HepG2 (cell line): Measurements from ENCODE around the gene GNG7. TPM values are rescaled to one million over a fixed set of nuclear protein-coding genes. Genes with fewer than 3 reads are reported as not detected.

Experiments used
- ATAC-seq: fragments of 200-7000 bp; cut with Tn5 transposase; 3 replicates; pipeline ENCODE4 v1.9.1; 2020; ENCODE audit warnings: mild to moderate bottlenecking, moderate library complexity
- BruUV-seq: library from RNA; stranded (reverse); fragments of 400-500 nt; replicated peaks from 2 replicates; lab custom pipeline; 2021; lab: Mats Ljungman, UMichigan
- CTCF ChIA-PET: fragments of 300-600 bp; formaldehyde crosslinking; extraction: SDS; loops from one replicate; lab custom pipeline; 2021; ENCODE audit warnings: low total read pairs, inconsistent platforms, low intra/inter-chr PET ratio; lab: Yijun Ruan, JAX
- POLR2A ChIA-PET: fragments of 350-600 bp; sonication (Branson Sonifier 250); formaldehyde crosslinking; loops from one replicate; lab custom pipeline; 2020; ENCODE audit warnings: antibody characterized with exemption, inconsistent platforms; lab: Yijun Ruan, JAX
- DNase-seq: peaks from one replicate; pipeline ENCODE4 v3.0.0-alpha.2; 2015; ENCODE audit warnings: low spot score
- FAIRE-seq: peaks from 3 replicates; lab custom pipeline; 2011; peaks lifted over from hg19 to GRCh38; lab: Jason Lieb, UNC
- H2AFZ ChIP-seq: one replicate; pipeline ENCODE4 v1.6.1; 2011; ENCODE audit warnings: low read length, inconsistent platforms
- H3K27ac ChIP-seq: fragments of 300-600 bp; 3 replicates; pipeline ENCODE4 v1.8.0; 2011; ENCODE audit warnings: mixed run types, mild to moderate bottlenecking, mixed read lengths, low read length, inconsistent platforms; ENCODE audit not compliant: insufficient read depth; ENCODE audit errors: extremely low read length
- H3K27me3 ChIP-seq, 2 experiments: fragments of 200-600 bp in 1 of 2; 2 replicates in 1 of 2; 3 replicates in 1 of 2; pipeline versions ENCODE4 v1.6.0 to v1.8.0; 2011; ENCODE audit warnings: low read length in 2 of 2, mild to moderate bottlenecking in 2 of 2, moderate library complexity in 2 of 2, inconsistent platforms in 1 of 2; ENCODE audit not compliant: insufficient read depth in 2 of 2, control insufficient read depth in 1 of 2
- H3K36me3 ChIP-seq, 2 experiments: fragments of 200-600 bp in 1 of 2; replicated peaks in 1 of 2; 2 replicates in 1 of 2; 3 replicates in 1 of 2; pipeline versions ENCODE4 v1.5.1 to v1.8.0; 2011; ENCODE audit warnings: low read length in 2 of 2, inconsistent platforms in 1 of 2; ENCODE audit not compliant: insufficient read depth in 2 of 2, control insufficient read depth in 1 of 2
- H3K4me1 ChIP-seq: 2 replicates; pipeline ENCODE4 v1.5.1; 2012; ENCODE audit warnings: low read length, inconsistent platforms; ENCODE audit not compliant: insufficient read depth
- H3K4me2 ChIP-seq: 2 replicates; pipeline ENCODE4 v1.6.0; 2011; ENCODE audit warnings: low read depth, low read length, inconsistent platforms
- H3K4me3 ChIP-seq, 3 experiments: fragments of 200-600 bp in 1 of 3; sonication (generic), shearing (Covaris generic) in 1 of 3; replicated peaks in 1 of 3; 2 replicates each; pipeline ENCODE4 v1.5.1; 2011 to 2016; ENCODE audit warnings: low read length in 3 of 3, inconsistent platforms in 2 of 3, low read depth in 2 of 3, mild to moderate bottlenecking in 2 of 3, control low read depth in 1 of 3, mixed read lengths in 1 of 3; ENCODE audit not compliant: insufficient read depth in 1 of 3
- H3K79me2 ChIP-seq: one replicate; pipeline ENCODE4 v1.6.1; 2011; ENCODE audit warnings: low read length, inconsistent platforms; ENCODE audit not compliant: insufficient read depth
- H3K9ac ChIP-seq: 2 replicates; pipeline ENCODE4 v1.6.0; 2011; ENCODE audit warnings: mild to moderate bottlenecking, low read depth, low read length, inconsistent platforms; ENCODE audit not compliant: insufficient read depth
- H3K9me3 ChIP-seq: 2 replicates; pipeline ENCODE4 v1.5.1; 2012; ENCODE audit warnings: mild to moderate bottlenecking, low read length
- H4K20me1 ChIP-seq: 2 replicates; pipeline ENCODE4 v1.6.0; 2011; ENCODE audit warnings: inconsistent platforms, mild to moderate bottlenecking, low read length, moderate library complexity; ENCODE audit not compliant: insufficient read depth
- CHD4 ChIP-seq: fragments of 200-600 bp; sonication (generic); IDR thresholded peaks from 2 replicates; pipeline ENCODE4 v1.7.0; 2017; ENCODE audit warnings: mild to moderate bottlenecking, low read length, borderline replicate concordance
- DPF2 ChIP-seq: sonication (generic); formaldehyde crosslinking; IDR thresholded peaks from 2 replicates; pipeline ENCODE4 v1.4.0; 2020; ENCODE audit warnings: mild to moderate bottlenecking, low read depth, missing genetic modification reagents, borderline replicate concordance
- FOXP4 ChIP-seq: sonication (generic); formaldehyde crosslinking; IDR thresholded peaks from 2 replicates; pipeline ENCODE4 v1.4.0; 2020; ENCODE audit warnings: missing genetic modification reagents
- MIER2 ChIP-seq: IDR thresholded peaks from 2 replicates; pipeline ENCODE4 v1.6.1; 2016; ENCODE audit warnings: missing biosample characterization, missing genetic modification reagents
- PBX3 ChIP-seq: sonication (generic); formaldehyde crosslinking; IDR thresholded peaks from 2 replicates; pipeline ENCODE4 v1.8.1; 2023; ENCODE audit warnings: missing genetic modification reagents, inconsistent platforms, borderline replicate concordance
- SMAD9 ChIP-seq: sonication (generic); formaldehyde crosslinking; IDR thresholded peaks from 2 replicates; pipeline ENCODE4 v1.5.1; 2020; ENCODE audit warnings: mild to moderate bottlenecking, missing genetic modification reagents
- SNAPC2 ChIP-seq: sonication (generic); formaldehyde crosslinking; IDR thresholded peaks from 2 replicates; pipeline ENCODE4 v1.8.1; 2022; ENCODE audit warnings: mild to moderate bottlenecking, missing genetic modification reagents
- XBP1 ChIP-seq: sonication (generic); formaldehyde crosslinking; IDR thresholded peaks from 2 replicates; pipeline ENCODE4 v1.5.0; 2020; ENCODE audit warnings: missing genetic modification reagents
- ZBTB34 ChIP-seq: sonication (generic); formaldehyde crosslinking; IDR thresholded peaks from 2 replicates; pipeline ENCODE4 v1.8.0; 2022; ENCODE audit warnings: mild to moderate bottlenecking, missing genetic modification reagents
- ZNF546 ChIP-seq: sonication (generic); formaldehyde crosslinking; conservative IDR thresholded peaks from 2 replicates; pipeline ENCODE4 v1.8.1; 2023; ENCODE audit warnings: mild to moderate bottlenecking, missing genetic modification reagents
- ZNF709 ChIP-seq: sonication (generic); formaldehyde crosslinking; IDR thresholded peaks from 2 replicates; pipeline ENCODE4 v1.5.0; 2020; ENCODE audit warnings: mild to moderate bottlenecking, missing genetic modification reagents
- WGBS: methylation state at CpG from one replicate; pipeline ENCODE4 v1.1.6; 2017; ENCODE audit warnings: low lambda C conversion rate; 5-methylcytosine and 5-hydroxymethylcytosine counted together
- in situ Hi-C: cut with HindIII; loops from 2 replicates; pipeline ENCODE4 v1.10.0; 2017; ENCODE audit warnings: low pct_unique_long_range_greater_than_20kb; ENCODE audit not compliant: extremely low pct_ligation_motif_present
- intact Hi-C: fragments of 100-400 bp; cut with micrococcal nuclease; formaldehyde crosslinking; loops from one replicate; pipeline ENCODE4 v1.10.0; 2022; ENCODE audit not compliant: unreplicated experiment
- polyA plus RNA-seq, 8 experiments: library from polyadenylated mRNA; depleted of rRNA in 3 of 8; stranded (reverse) in 7 of 8; unstranded in 1 of 8; fragments of >200 nt; fragmentation: Illumina TruSeq in 4 of 8; extraction: Trizol in 4 of 8; gene quantifications; 2 replicates each; pipeline versions ENCODE4 v1.2.1 to v1.2.3, GENCODE V29; 2011 to 2016; ENCODE audit warnings: low read depth in 4 of 8, missing spikeins in 1 of 8, mixed read lengths in 1 of 8; ENCODE audit not compliant: insufficient read depth in 1 of 8
- total RNA-seq, 5 experiments: library from RNA; depleted of rRNA; stranded (reverse); fragments of >200 nt; fragmentation: Illumina TruSeq; extraction: Trizol; gene quantifications; 2 replicates each; pipeline ENCODE4 v1.2.3, GENCODE V29; 2016; ENCODE audit warnings: low read depth in 1 of 5

Gene GNG7
- total and polyA plus RNA-seq, 2 of the 13 experiments (the other 11 are each of a cell fraction or from before 2014, with no cell fraction given): 1.4 to 3.3 TPM

GRCh38 chr19:2619076-2619475 is 83.4 kb downstream of the GNG7 start (continued):
- TF ChIP-seq CHD4 (peak; percentile 38; the same call in 1 of the 2 replicates), FOXP4 (CRISPR knock-in tag) (peak; percentile 45)

DNA sequence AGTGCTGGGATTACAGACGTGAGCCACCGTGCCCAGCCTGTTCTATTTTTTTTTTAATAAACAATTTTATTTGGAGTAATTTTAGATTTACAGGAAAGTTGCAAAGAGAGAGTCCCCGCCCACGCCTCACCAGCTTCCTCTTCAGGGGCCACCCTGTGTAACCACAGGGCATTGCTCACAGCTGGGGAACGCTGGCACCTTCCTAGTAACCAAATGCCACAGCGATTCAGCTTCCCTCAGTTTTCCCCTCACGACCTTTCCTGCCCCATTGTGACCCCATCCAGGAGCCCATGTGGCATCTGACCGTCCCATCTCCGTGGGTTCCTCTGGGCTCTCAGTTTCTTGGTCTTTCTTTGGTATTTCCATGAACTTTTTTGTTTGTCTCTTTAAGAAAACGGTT is 83.9 kb downstream of the GNG7 start:
- POLR2A ChIA-PET: no interaction called here
- DNase-seq: no peak

More for the DNA sequence above, 83.9 kb downstream of the GNG7 start:
- CTCF ChIA-PET: no interaction called here
- Histone ChIP-seq H4K20me1 (no peaks in the 10 kb centered on the region), H3K9ac (no peak overlapping the region), H3K4me3 (no peak overlapping the region), H3K4me1 (peaks cover 52% of the 10 kb centered on the region), H3K4me2 (no peak overlapping the region; the same call in 1 of the 2 replicates), H3K9me3 (peaks cover 5% of the 10 kb centered on the region; the same call in 1 of the 2 replicates), H2AFZ (no peak overlapping the region), H3K36me3 (no peaks in the 10 kb centered on the region), H3K27ac (no peak overlapping the region), H3K27me3 (no peaks in the 10 kb centered on the region), H3K79me2 (no peaks in the 10 kb centered on the region)
- WGBS: 63% methylated on average over 10 of the region's 10 CpGs
- intact Hi-C loops (loop anchor here (10.0 kb wide), 1 partner anchor 304 kb away; no protein-coding TSS in a partner anchor), in situ Hi-C loops (no loop called here)
- no peak for ATAC-seq
- TF ChIP-seq SNAPC2 (CRISPR knock-in tag) (no peak), ZNF709 (CRISPR knock-in tag) (no peak), SMAD9 (CRISPR knock-in tag) (no peak), XBP1 (CRISPR knock-in tag) (no peak), PBX3 (no peak), ZNF546 (CRISPR knock-in tag) (no peak), ZBTB34 (CRISPR knock-in tag) (no peak), DPF2 (CRISPR knock-in tag) (no peak), MIER2 (CRISPR knock-in tag) (no peak)
- no TSS peak for BruUV-seq
- no peak for FAIRE-seq
